G401 (cell line): ENCODE data around the gene RBM20. TPM values are rescaled to one million over a fixed set of nuclear protein-coding genes. Genes with fewer than 3 reads are reported as not detected.
A peak's percentile ranks its signal among the peaks of the same experiment; 100 is the strongest.
"Not testable (repeated sequence)": the region's sequence is repeated elsewhere in the genome, so short reads cannot be mapped to it uniquely, and the experiment has no call there.

Experiments used
- DNase-seq: peaks from one replicate; pipeline ENCODE4 v3.0.0-alpha.2; 2015; ENCODE audit warnings: low spot score
- in situ Hi-C: cut with HindIII; loops from 2 replicates; pipeline ENCODE4 v1.10.0; 2016; ENCODE audit warnings: low sequenced_read_pairs, mixed read lengths
- total RNA-seq: library from RNA; depleted of rRNA; stranded (reverse); fragments of >200 nt; shearing (Covaris generic); gene quantifications from 2 replicates; pipeline ENCODE4 v1.2.3, GENCODE V29; 2014

The RBM20 gene
- total RNA-seq, 1 experiment from 2014 or later: 2.7 TPM

- DNase-seq, in situ Hi-C loops: not testable (repeated sequence)
These were observed 223.1 kb downstream of the RBM20 start for GRCh38 chr10:110867011-110867806.

DNA sequence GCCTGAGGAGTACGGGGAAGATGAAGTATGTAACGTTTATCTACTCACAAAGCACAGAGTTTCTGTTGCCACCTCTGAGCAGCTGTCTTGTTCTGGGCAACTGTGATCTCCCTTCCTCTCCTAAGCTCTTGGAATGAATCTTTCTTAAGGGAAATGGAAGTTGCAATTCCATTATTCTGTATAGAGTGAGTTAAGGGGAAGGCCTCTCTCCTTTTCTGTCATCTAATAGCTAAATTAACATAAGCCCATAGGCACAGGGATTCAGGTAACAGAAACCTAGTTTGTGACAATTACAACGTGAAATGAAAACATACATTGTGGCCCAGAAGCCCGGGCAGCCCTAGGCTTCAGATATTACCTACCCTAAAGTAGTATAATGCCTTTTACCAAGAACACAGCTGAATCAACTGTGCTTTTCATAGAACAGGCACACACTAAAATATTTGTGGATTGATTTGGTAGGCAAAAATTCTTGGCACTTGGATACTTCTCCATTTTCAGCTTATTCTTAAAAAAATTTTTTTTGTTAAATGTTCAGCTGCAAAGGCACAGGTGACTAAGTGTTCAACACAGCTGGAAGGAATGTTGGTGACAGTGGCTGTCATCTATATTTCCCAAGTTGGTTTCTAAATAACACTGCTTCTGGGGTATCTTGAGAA is 223.8 kb downstream of the RBM20 start:
- in situ Hi-C loops: no loop called here
- no peak for DNase-seq

GRCh38 chr10:110868981-110869380 is 224.8 kb downstream of the RBM20 start:
- in situ Hi-C loops: no loop called here
- DNase-seq: no peak

DNA sequence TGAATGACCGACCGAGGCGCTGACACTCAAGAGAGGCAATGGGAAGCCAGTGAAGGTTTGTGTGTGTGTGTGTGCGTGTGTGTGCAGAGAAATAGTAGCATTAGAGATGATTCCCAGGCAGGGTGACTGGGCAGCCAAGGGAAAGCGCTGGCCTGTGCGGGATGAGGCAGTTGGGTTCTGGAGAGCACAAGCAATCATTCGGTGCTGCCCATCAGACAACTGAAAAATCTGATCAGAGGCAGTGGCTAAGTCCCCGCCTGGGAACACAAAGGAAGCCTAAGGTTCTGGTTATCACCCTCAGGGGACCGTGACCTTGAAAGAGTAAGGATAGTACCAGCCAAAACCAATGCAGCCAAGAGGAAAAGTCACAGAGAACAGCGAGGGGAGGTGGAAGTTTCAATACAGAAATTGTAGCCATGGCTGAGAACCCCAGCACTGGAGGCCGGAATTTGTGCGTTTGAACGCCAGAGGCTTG is 226.7 kb downstream of the RBM20 start:
- in situ Hi-C loops: no loop called here
- DNase-seq: no peak

- DNase-seq: peak; percentile 99
- in situ Hi-C loops: no loop called here
These were observed 227.4 kb downstream of the RBM20 start, which contains the start of gene PDCD4 for GRCh38 chr10:110871298-110872084. PDCD4 (plus strand) TSS chr10:110871928; CDS start chr10:110876028, 4,100 bp downstream.

GRCh38 chr10:110872145-110872983 is 228.2 kb downstream of the RBM20 start:
- in situ Hi-C loops: no loop called here
- peak; percentile 70 for DNase-seq

- in situ Hi-C loops: no loop called here
- DNase-seq: peak; percentile 50
These were observed 229.1 kb downstream of the RBM20 start for GRCh38 chr10:110872984-110873923.

DNA sequence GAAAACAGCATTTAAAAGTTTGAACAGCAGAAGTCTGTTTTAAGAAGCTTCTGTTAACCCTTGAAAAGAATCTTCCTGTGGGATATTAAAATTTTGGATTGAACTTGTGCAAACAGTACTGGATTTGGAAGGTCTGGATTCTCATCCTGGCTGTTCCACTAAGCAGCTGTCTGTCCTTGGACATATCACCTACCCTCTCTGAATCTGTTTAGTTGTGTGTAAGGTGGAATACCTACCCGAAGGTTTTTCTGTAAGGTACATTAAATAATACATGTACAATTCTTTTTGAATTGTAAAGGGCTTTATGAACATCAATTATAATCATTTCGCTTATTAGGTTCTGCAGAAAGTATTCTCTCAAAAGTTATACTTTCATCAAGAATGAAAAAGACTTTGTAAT is 229.8 kb downstream of the RBM20 start:
- in situ Hi-C loops: no loop called here
- peak; percentile 34 for DNase-seq

DNA sequence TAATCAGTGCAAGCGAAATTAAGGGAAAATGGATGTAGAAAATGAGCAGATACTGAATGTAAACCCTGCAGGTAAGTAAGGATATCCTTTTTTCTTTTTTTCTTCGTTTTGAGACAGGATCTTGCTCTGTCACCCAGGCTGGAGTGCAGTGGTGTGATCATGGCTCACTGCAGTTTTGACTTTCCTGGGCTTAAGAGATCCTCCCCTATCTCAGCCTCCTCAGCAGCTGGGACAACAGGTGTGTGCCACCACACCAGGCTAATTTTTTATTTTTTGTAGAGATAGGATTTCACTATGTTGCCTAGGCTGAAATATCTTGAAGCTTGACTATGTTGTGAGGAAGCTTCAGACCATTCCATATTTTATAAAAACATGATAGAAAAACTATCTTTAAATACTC is 231.9 kb downstream of the RBM20 start:
- DNase-seq: no peak
- in situ Hi-C loops: no loop called here

DNA sequence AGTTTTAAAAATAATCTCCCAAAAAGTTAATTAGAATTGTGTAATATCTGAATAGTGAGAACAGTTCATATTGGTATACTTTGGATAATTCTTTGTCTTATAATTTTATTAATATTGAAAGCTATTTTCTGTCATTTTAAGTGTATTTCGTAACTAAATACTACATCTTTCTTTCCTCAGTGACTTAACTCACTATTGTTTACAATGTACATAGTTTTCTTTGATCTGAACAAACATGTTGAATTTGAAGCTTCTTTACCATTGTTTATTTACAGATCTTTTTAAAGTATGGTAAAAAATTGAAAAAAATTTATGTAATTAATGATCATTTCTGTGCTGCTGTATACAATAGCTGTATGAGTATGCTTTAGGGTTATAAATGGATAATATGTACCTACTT is 232.7 kb downstream of the RBM20 start:
- in situ Hi-C loops: no loop called here
- DNase-seq: no peak

DNA sequence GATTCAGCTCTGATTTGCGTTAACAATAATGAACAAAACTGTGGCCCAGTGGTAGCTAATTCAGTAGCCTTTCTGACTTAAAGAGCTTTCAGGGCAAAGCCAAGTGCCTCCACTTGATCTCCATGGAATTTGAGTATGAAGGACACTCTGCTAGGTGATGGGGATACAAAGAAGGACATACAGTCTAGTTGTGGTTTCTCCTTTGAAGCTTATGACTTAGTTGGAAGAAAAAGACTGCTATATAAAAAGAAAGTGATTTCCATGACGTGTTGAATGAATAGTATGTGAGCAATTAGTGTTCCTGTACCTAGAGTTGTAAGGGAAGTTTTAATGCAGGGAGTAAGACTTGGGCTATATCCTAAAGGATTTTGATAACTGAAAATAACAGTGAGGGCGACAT is 235.9 kb downstream of the RBM20 start:
- in situ Hi-C loops: no loop called here
- DNase-seq: no peak

- in situ Hi-C loops: no loop called here
- peak; percentile 37 for DNase-seq
These were observed 237.1 kb downstream of the RBM20 start for GRCh38 chr10:110881247-110881646.

- in situ Hi-C loops: no loop called here
- DNase-seq: no peak
These were observed 237.8 kb downstream of the RBM20 start for GRCh38 chr10:110881905-110882304.

- no peak for DNase-seq
- in situ Hi-C loops: no loop called here
These were observed 239.8 kb downstream of the RBM20 start for GRCh38 chr10:110883924-110884323.

GRCh38 chr10:110885932-110886674 is 242.0 kb downstream of the RBM20 start:
- in situ Hi-C loops: no loop called here

DNA sequence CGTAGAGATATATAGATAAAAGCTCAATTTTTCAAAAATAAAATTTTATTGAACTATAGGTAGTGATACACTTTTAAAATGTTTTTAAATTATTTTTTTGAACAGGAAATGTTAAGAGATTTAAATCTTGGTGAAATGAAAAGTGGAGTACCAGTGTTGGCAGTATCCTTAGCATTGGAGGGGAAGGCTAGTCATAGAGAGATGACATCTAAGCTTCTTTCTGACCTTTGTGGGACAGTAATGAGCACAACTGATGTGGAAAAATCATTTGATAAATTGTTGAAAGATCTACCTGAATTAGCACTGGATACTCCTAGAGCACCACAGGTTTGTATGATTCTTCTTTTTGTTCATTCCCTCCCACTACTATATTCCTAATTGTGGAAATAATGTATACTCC is 243.4 kb downstream of the RBM20 start:
- no peak for DNase-seq
- in situ Hi-C loops: no loop called here

More at GRCh38 chr10:110885932-110886674, 242.0 kb downstream of the RBM20 start:
- DNase-seq: no peak
